Activated T-helper 17 cell treated with anti-CD3 and anti-CD28 coated beads, Interleukin-2, amount 50 U/mL, for 72 hours (primary cell): Measurements from ENCODE around the gene TLN1. TPM values are rescaled to one million over a fixed set of nuclear protein-coding genes. Genes with fewer than 3 reads are reported as not detected.

ENCODE experiments used
- ATAC-seq: fragments of 150-1000 bp; cut with Tn5 transposase; replicated peaks from 2 replicates; pipeline ENCODE4 v1.10.0; 2021; ENCODE audit warnings: mild to moderate bottlenecking, moderate library complexity
- H3K27ac Mint-ChIP-seq: one replicate; pipeline ENCODE4 v1.8.0; 2022; ENCODE audit warnings: mixed read lengths
- H3K27me3 Mint-ChIP-seq: one replicate; pipeline ENCODE4 v1.8.0; 2022; ENCODE audit warnings: mixed read lengths
- H3K36me3 Mint-ChIP-seq: one replicate; pipeline ENCODE4 v1.8.0; 2022; ENCODE audit warnings: low read depth, mild to moderate bottlenecking, mixed read lengths
- H3K4me1 Mint-ChIP-seq: one replicate; pipeline ENCODE4 v1.8.0; 2022; ENCODE audit warnings: mixed read lengths
- H3K4me3 Mint-ChIP-seq: one replicate; pipeline ENCODE4 v1.8.0; 2022; ENCODE audit warnings: mild to moderate bottlenecking, mixed read lengths
- H3K9me3 Mint-ChIP-seq: one replicate; pipeline ENCODE4 v1.8.0; 2022; ENCODE audit warnings: mixed read lengths
- total RNA-seq, 2 donors: library from RNA; stranded (reverse); gene quantifications; one replicate each; pipeline ENCODE4 v1.2.3, GENCODE V29; 2022

Gene TLN1
- total RNA-seq, 2 donors from 2014 or later = 293 to 458 TPM

- peaks cover 13% of the 10 kb centered on the region for H3K4me1 Mint-ChIP-seq
- ATAC-seq = peak; percentile 5
Observed at GRCh38 chr9:35729700-35730485, 2.1 kb downstream of the TLN1 start.

GRCh38 chr9:35729101-35729500 lies 2.9 kb downstream of the TLN1 start:
- no peak overlapping the region for H3K27ac Mint-ChIP-seq
- ATAC-seq = no peak
- H3K27me3 Mint-ChIP-seq = no peaks in the 10 kb centered on the region
- peaks cover 4% of the 10 kb centered on the region for H3K36me3 Mint-ChIP-seq
- H3K4me1 Mint-ChIP-seq = peaks cover 14% of the 10 kb centered on the region
- H3K4me3 Mint-ChIP-seq = no peak overlapping the region
- no peaks in the 10 kb centered on the region for H3K9me3 Mint-ChIP-seq

More at GRCh38 chr9:35729700-35730485, 2.1 kb downstream of the TLN1 start:
- Mint-ChIP-seq H3K27ac (no peak overlapping the region), H3K9me3 (no peaks in the 10 kb centered on the region), H3K36me3 (peaks cover 11% of the 10 kb centered on the region), H3K4me3 (no peak overlapping the region), H3K27me3 (no peaks in the 10 kb centered on the region)

GRCh38 chr9:35728041-35728971 lies 3.7 kb downstream of the TLN1 start:
- no peaks in the 10 kb centered on the region for H3K9me3 Mint-ChIP-seq
- peaks cover 13% of the 10 kb centered on the region for H3K4me1 Mint-ChIP-seq
- ATAC-seq = peak; percentile 41
- H3K36me3 Mint-ChIP-seq = no peaks in the 10 kb centered on the region
- H3K27ac Mint-ChIP-seq = no peak overlapping the region
- no peaks in the 10 kb centered on the region for H3K27me3 Mint-ChIP-seq
- H3K4me3 Mint-ChIP-seq = no peak overlapping the region

- Mint-ChIP-seq H3K36me3 (no peaks in the 10 kb centered on the region), H3K27me3 (no peaks in the 10 kb centered on the region), H3K4me1 (peaks cover 13% of the 10 kb centered on the region), H3K9me3 (no peaks in the 10 kb centered on the region), H3K27ac (no peak overlapping the region), H3K4me3 (no peak overlapping the region)
- no peak for ATAC-seq
Observed at GRCh38 chr9:35727676-35728040, 4.3 kb downstream of the TLN1 start.

- H3K27me3 Mint-ChIP-seq = no peaks in the 10 kb centered on the region
Observed at GRCh38 chr9:35726931-35727330, 5.1 kb downstream of the TLN1 start.

GRCh38 chr9:35725362-35725761 lies 6.6 kb downstream of the TLN1 start:
- Mint-ChIP-seq H3K36me3 (no peaks in the 10 kb centered on the region), H3K27ac (no peak overlapping the region), H3K9me3 (no peaks in the 10 kb centered on the region), H3K4me3 (no peak overlapping the region), H3K27me3 (no peaks in the 10 kb centered on the region), H3K4me1 (peaks cover 20% of the 10 kb centered on the region)
- no peak for ATAC-seq

More at GRCh38 chr9:35726931-35727330, 5.1 kb downstream of the TLN1 start:
- Mint-ChIP-seq H3K4me3 (no peak overlapping the region), H3K9me3 (no peaks in the 10 kb centered on the region), H3K36me3 (no peaks in the 10 kb centered on the region), H3K27ac (peak overlapping the region; percentile 31), H3K4me1 (peaks cover 19% of the 10 kb centered on the region)
- no peak for ATAC-seq

GRCh38 chr9:35723908-35724307 lies 8.1 kb downstream of the TLN1 start:
- no peaks in the 10 kb centered on the region for H3K27me3 Mint-ChIP-seq
- peaks cover 24% of the 10 kb centered on the region for H3K4me1 Mint-ChIP-seq
- H3K9me3 Mint-ChIP-seq = no peaks in the 10 kb centered on the region
- no peak overlapping the region for H3K27ac Mint-ChIP-seq
- no peaks in the 10 kb centered on the region for H3K36me3 Mint-ChIP-seq
- no peak for ATAC-seq
- no peak overlapping the region for H3K4me3 Mint-ChIP-seq

- H3K36me3 Mint-ChIP-seq = no peaks in the 10 kb centered on the region
- H3K4me1 Mint-ChIP-seq = peaks cover 24% of the 10 kb centered on the region
- H3K4me3 Mint-ChIP-seq = no peak overlapping the region
- H3K9me3 Mint-ChIP-seq = no peaks in the 10 kb centered on the region
- H3K27me3 Mint-ChIP-seq = no peaks in the 10 kb centered on the region
- H3K27ac Mint-ChIP-seq = no peak overlapping the region
- no peak for ATAC-seq
Observed at GRCh38 chr9:35723426-35723825, 8.6 kb downstream of the TLN1 start.

GRCh38 chr9:35719546-35719945 lies 12.4 kb downstream of the TLN1 start:
- Mint-ChIP-seq H3K27ac (peak overlapping the region; percentile 55), H3K36me3 (no peaks in the 10 kb centered on the region), H3K4me3 (no peak overlapping the region), H3K4me1 (peaks cover 12% of the 10 kb centered on the region), H3K27me3 (no peaks in the 10 kb centered on the region), H3K9me3 (no peaks in the 10 kb centered on the region)
- ATAC-seq = no peak

GRCh38 chr9:35718721-35719511 lies 13.1 kb downstream of the TLN1 start:
- Mint-ChIP-seq H3K9me3 (no peaks in the 10 kb centered on the region), H3K27ac (no peak overlapping the region), H3K4me3 (no peak overlapping the region), H3K36me3 (no peaks in the 10 kb centered on the region), H3K27me3 (no peaks in the 10 kb centered on the region), H3K4me1 (peaks cover 11% of the 10 kb centered on the region)
- peak; percentile 60 for ATAC-seq

GRCh38 chr9:35717132-35717870 lies 14.7 kb downstream of the TLN1 start:
- peaks cover 8% of the 10 kb centered on the region for H3K4me1 Mint-ChIP-seq
- H3K9me3 Mint-ChIP-seq = no peaks in the 10 kb centered on the region
- no peak overlapping the region for H3K4me3 Mint-ChIP-seq
- ATAC-seq = no peak
- no peaks in the 10 kb centered on the region for H3K36me3 Mint-ChIP-seq
- H3K27me3 Mint-ChIP-seq = no peaks in the 10 kb centered on the region
- H3K27ac Mint-ChIP-seq = no peak overlapping the region

- no peak overlapping the region for H3K4me3 Mint-ChIP-seq
- no peaks in the 10 kb centered on the region for H3K9me3 Mint-ChIP-seq
- no peak for ATAC-seq
- H3K4me1 Mint-ChIP-seq = peaks cover 10% of the 10 kb centered on the region
- no peaks in the 10 kb centered on the region for H3K27me3 Mint-ChIP-seq
- H3K36me3 Mint-ChIP-seq = no peaks in the 10 kb centered on the region
- H3K27ac Mint-ChIP-seq = no peak overlapping the region
Observed at GRCh38 chr9:35716230-35716629, 15.8 kb downstream of the TLN1 start.

- peaks cover 9% of the 10 kb centered on the region for H3K4me1 Mint-ChIP-seq
- H3K36me3 Mint-ChIP-seq = no peaks in the 10 kb centered on the region
- H3K9me3 Mint-ChIP-seq = no peaks in the 10 kb centered on the region
- peak overlapping the region; percentile 58 for H3K27ac Mint-ChIP-seq
- no peak overlapping the region for H3K4me3 Mint-ChIP-seq
- ATAC-seq = no peak
- no peaks in the 10 kb centered on the region for H3K27me3 Mint-ChIP-seq
Observed at GRCh38 chr9:35714579-35715252, 17.3 kb downstream of the TLN1 start.
